SK-N-SH treated with all-trans-retinoic acid at 6 μM for 48 hours (cell line): ENCODE data around the gene SLC10A1.

ENCODE experiments used
- ARNTL ChIP-seq: fragments of 450-650 bp; formaldehyde crosslinking; IDR thresholded peaks from 2 replicates; pipeline ENCODE4 v1.5.0; 2020; ENCODE audit warnings: low read depth, mild to moderate bottlenecking, moderate library complexity, borderline replicate concordance
- ISL1 ChIP-seq: fragments of 250-450 bp; sonication (Bioruptor Pico); IDR thresholded peaks from 2 replicates; pipeline ENCODE4 v2.1.2; 2022; ENCODE audit warnings: mild to moderate bottlenecking, moderate library complexity
- RARB ChIP-seq: fragments of 250-450 bp; sonication (Bioruptor Pico); IDR thresholded peaks from 2 replicates; pipeline ENCODE4 v1.8.0; 2021; ENCODE audit warnings: mild to moderate bottlenecking, moderate library complexity
- TOX ChIP-seq: fragments of 250-450 bp; sonication (Bioruptor Pico); IDR thresholded peaks from 2 replicates; pipeline ENCODE4 v1.8.0; 2021; ENCODE audit warnings: mild to moderate bottlenecking, moderate library complexity, borderline replicate concordance
- ZC3H10 ChIP-seq: fragments of 250-450 bp; sonication (Bioruptor Pico); IDR thresholded peaks from 2 replicates; pipeline ENCODE4 v1.5.1; 2021; ENCODE audit warnings: mild to moderate bottlenecking, moderate library complexity
- ZFP3 ChIP-seq: fragments of 250-450 bp; sonication (Bioruptor Pico); IDR thresholded peaks from 2 replicates; pipeline ENCODE4 v1.5.0; 2020; ENCODE audit warnings: mild to moderate bottlenecking, moderate library complexity
- ZNF565 ChIP-seq: fragments of 450-650 bp; formaldehyde crosslinking; conservative IDR thresholded peaks from 2 replicates; pipeline ENCODE4 v1.5.0; 2020; ENCODE audit warnings: low read depth, mild to moderate bottlenecking, moderate library complexity
- ZNF70 ChIP-seq: fragments of 450-650 bp; formaldehyde crosslinking; IDR thresholded peaks from 2 replicates; pipeline ENCODE4 v1.5.0; 2020; ENCODE audit warnings: mild to moderate bottlenecking, moderate library complexity
- TF ChIP-seq, protein P1 (sequence below): fragments of 250-450 bp; sonication (Bioruptor Pico); IDR thresholded peaks from 2 replicates; pipeline ENCODE4 v1.8.0; 2020; ENCODE audit warnings: mild to moderate bottlenecking, moderate library complexity, borderline replicate concordance
- TF ChIP-seq, protein P2 (sequence below): fragments of 250-450 bp; sonication (Bioruptor Pico); IDR thresholded peaks from 2 replicates; pipeline ENCODE4 v1.5.0; 2020; ENCODE audit warnings: mild to moderate bottlenecking, moderate library complexity

DNA sequence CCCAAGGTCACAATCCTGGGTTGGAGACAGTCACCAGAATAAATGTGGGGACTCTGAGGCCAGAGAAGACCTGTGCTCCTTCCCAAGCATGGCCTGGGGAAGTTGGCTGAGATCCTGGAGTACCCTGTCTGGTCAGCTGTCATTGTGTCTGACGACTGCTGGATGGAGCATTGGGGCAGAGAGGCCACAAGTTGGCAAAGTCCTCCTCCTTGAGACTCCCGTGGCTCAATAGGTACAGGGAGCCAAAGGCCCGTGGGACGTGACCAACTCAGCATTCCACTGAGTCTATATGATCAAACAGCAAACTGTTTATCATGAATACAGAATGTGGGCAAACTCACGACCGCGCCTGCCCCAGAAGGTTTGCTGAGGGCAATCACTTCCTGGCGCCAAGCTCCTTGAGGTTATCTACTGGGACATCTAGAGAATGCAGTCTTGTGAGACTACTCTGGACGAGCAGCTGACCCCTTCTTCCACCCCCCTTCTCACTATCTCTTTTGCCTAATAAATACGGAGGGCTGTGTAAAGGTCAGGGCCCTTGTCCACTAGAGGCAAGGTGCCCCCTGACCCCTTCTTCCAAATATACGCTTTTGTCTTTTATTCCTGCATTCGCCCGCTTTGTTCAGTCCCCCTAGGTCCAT, 14.3 kb upstream of the SLC10A1 start:
- TF ChIP-seq ZNF565 (CRISPR knock-in tag) (no peak), ZNF70 (CRISPR knock-in tag) (no peak), ZC3H10 (no peak), TOX (CRISPR knock-in tag) (no peak), RARB (no peak), ZFP3 (CRISPR knock-in tag) (no peak), ARNTL (CRISPR knock-in tag) (no peak), ISL1 (no peak)
- TF ChIP-seq, protein P1, sequence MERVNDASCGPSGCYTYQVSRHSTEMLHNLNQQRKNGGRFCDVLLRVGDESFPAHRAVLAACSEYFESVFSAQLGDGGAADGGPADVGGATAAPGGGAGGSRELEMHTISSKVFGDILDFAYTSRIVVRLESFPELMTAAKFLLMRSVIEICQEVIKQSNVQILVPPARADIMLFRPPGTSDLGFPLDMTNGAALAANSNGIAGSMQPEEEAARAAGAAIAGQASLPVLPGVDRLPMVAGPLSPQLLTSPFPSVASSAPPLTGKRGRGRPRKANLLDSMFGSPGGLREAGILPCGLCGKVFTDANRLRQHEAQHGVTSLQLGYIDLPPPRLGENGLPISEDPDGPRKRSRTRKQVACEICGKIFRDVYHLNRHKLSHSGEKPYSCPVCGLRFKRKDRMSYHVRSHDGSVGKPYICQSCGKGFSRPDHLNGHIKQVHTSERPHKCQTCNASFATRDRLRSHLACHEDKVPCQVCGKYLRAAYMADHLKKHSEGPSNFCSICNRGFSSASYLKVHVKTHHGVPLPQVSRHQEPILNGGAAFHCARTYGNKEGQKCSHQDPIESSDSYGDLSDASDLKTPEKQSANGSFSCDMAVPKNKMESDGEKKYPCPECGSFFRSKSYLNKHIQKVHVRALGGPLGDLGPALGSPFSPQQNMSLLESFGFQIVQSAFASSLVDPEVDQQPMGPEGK (CRISPR knock-in tag): no peak
- TF ChIP-seq, protein P2, sequence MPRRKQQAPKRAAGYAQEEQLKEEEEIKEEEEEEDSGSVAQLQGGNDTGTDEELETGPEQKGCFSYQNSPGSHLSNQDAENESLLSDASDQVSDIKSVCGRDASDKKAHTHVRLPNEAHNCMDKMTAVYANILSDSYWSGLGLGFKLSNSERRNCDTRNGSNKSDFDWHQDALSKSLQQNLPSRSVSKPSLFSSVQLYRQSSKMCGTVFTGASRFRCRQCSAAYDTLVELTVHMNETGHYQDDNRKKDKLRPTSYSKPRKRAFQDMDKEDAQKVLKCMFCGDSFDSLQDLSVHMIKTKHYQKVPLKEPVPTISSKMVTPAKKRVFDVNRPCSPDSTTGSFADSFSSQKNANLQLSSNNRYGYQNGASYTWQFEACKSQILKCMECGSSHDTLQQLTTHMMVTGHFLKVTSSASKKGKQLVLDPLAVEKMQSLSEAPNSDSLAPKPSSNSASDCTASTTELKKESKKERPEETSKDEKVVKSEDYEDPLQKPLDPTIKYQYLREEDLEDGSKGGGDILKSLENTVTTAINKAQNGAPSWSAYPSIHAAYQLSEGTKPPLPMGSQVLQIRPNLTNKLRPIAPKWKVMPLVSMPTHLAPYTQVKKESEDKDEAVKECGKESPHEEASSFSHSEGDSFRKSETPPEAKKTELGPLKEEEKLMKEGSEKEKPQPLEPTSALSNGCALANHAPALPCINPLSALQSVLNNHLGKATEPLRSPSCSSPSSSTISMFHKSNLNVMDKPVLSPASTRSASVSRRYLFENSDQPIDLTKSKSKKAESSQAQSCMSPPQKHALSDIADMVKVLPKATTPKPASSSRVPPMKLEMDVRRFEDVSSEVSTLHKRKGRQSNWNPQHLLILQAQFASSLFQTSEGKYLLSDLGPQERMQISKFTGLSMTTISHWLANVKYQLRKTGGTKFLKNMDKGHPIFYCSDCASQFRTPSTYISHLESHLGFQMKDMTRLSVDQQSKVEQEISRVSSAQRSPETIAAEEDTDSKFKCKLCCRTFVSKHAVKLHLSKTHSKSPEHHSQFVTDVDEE: no peak
